Measurements from ENCODE around the gene SKAP1. TPM values are rescaled to one million over a fixed set of nuclear protein-coding genes. Genes with fewer than 3 reads are reported as not detected.

SKAP1 gene
- total and polyA plus RNA-seq, 2 experiments from 2014 or later, result 0.27 TPM; not detected in 1

GRCh38 chr17:48219617-48220016, 210.4 kb downstream of the SKAP1 start (continued):
- TF ChIP-seq REST (IDR thresholded peaks at IDR 0.05; ENCODE audit: unreplicated experiment), result no peak
- TF ChIP-seq, protein P1, sequence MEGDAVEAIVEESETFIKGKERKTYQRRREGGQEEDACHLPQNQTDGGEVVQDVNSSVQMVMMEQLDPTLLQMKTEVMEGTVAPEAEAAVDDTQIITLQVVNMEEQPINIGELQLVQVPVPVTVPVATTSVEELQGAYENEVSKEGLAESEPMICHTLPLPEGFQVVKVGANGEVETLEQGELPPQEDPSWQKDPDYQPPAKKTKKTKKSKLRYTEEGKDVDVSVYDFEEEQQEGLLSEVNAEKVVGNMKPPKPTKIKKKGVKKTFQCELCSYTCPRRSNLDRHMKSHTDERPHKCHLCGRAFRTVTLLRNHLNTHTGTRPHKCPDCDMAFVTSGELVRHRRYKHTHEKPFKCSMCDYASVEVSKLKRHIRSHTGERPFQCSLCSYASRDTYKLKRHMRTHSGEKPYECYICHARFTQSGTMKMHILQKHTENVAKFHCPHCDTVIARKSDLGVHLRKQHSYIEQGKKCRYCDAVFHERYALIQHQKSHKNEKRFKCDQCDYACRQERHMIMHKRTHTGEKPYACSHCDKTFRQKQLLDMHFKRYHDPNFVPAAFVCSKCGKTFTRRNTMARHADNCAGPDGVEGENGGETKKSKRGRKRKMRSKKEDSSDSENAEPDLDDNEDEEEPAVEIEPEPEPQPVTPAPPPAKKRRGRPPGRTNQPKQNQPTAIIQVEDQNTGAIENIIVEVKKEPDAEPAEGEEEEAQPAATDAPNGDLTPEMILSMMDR (conservative IDR thresholded peaks at IDR 0.05; ENCODE audit: low read depth in 2 of 2), result no peak
- TF ChIP-seq EZH2 (IDR thresholded peaks at IDR 0.05; ENCODE audit: low read depth, unreplicated experiment), result no peak
- TF ChIP-seq, protein P2, sequence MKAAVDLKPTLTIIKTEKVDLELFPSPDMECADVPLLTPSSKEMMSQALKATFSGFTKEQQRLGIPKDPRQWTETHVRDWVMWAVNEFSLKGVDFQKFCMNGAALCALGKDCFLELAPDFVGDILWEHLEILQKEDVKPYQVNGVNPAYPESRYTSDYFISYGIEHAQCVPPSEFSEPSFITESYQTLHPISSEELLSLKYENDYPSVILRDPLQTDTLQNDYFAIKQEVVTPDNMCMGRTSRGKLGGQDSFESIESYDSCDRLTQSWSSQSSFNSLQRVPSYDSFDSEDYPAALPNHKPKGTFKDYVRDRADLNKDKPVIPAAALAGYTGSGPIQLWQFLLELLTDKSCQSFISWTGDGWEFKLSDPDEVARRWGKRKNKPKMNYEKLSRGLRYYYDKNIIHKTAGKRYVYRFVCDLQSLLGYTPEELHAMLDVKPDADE (IDR thresholded peaks at IDR 0.05), result no peak

GRCh38 chr17:48215583-48216139, 214.4 kb downstream of the SKAP1 start:
- H3K4me2 ChIP-seq, result no peak overlapping the region
- Mint-ChIP-seq H3K9me3 (no peaks in the 10 kb centered on the region), H3K27me3 (ENCODE audit: insufficient read depth, low read depth, poor library complexity) (peaks cover 3% of the 10 kb centered on the region), H3K4me3 (no peak overlapping the region), H3K4me1 (peaks cover 10% of the 10 kb centered on the region), H3K36me3 (ENCODE audit: low read depth) (no peaks in the 10 kb centered on the region), H3K27ac (no peak overlapping the region)
- ATAC-seq (peak; percentile 98), DNase-seq (ENCODE audit: low spot score) (peak; percentile 82)
- H3K27ac ChIP-seq (ENCODE audit: low read depth), result no peak overlapping the region
- H3K27me3 ChIP-seq (ENCODE audit: insufficient read depth), result peaks cover 6% of the 10 kb centered on the region; the same call in 1 of the 2 replicates
- TF ChIP-seq, protein P1 (conservative IDR thresholded peaks at IDR 0.05; ENCODE audit: low read depth in 2 of 2), result peak; percentile 78 to 85
- TF ChIP-seq, protein P2 (IDR thresholded peaks at IDR 0.05), result no peak
- no peak overlapping the region for H3K4me3 ChIP-seq
- H3K79me2 ChIP-seq (replicated peaks; ENCODE audit: insufficient read depth), result no peaks in the 10 kb centered on the region
- no peaks in the 10 kb centered on the region for H3K9me2 ChIP-seq (ENCODE audit: insufficient read depth)
- peaks cover 9% of the 10 kb centered on the region for H3K4me1 ChIP-seq (ENCODE audit: insufficient read depth)
- H4K20me1 ChIP-seq (replicated peaks; ENCODE audit: insufficient read depth), result no peaks in the 10 kb centered on the region
- no peak overlapping the region for H2AFZ ChIP-seq
- no peaks in the 10 kb centered on the region for H3F3A ChIP-seq (replicated peaks; ENCODE audit: low read depth)
- no peaks in the 10 kb centered on the region for H3K36me3 ChIP-seq (ENCODE audit: insufficient read depth)

All from GM23338 (cell line).